ENCODE data around the gene MED7.

Gene MED7

DNA sequence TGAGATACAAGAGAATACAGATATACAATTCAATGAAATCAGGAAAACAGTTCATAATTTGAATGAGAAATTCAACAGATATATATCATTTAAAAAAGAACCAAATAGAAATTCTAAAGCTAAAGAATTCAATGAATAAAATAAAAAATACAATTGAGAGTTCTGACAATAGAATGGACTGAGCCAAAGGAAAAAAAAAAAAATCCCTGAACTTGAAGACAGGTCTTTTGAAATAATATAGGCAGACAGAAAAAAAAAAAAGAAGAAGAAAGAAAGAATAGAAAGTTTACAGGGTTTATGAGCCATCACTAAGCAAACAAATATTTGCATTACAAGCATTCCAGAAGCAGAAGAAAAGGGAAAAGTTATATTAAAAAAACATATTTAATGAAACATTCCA, 21.0 kb downstream of the MED7 start:
- Histone ChIP-seq H3K4me2 (ENCODE audit: insufficient read depth, low read length) (no peak overlapping the region), H3K9me3 (ENCODE audit: insufficient read depth, low read length, severe bottlenecking) (peaks cover 10% of the 10 kb centered on the region), H3K79me2 (ENCODE audit: insufficient read depth, low read length) (no peaks in the 10 kb centered on the region), H3K9ac (ENCODE audit: low read depth, low read length) (no peak overlapping the region), H3K27me3 (ENCODE audit: insufficient read depth, low read length, poor library complexity) (no peaks in the 10 kb centered on the region), H2AFZ (ENCODE audit: low read depth, low read length) (no peak overlapping the region), H3K4me3 (ENCODE audit: low read depth in 1 of 2, low read length in 2 of 2) (no peak overlapping the region), H3K4me1 (ENCODE audit: insufficient read depth, low read length) (no peaks in the 10 kb centered on the region), H3K27ac (ENCODE audit: low read length) (no peak overlapping the region), H3K36me3 (ENCODE audit: insufficient read depth, low read length) (no peaks in the 10 kb centered on the region), H4K20me1 (ENCODE audit: insufficient read depth, low read length) (no peaks in the 10 kb centered on the region)
- ATAC-seq (ENCODE audit: insufficient read depth, low read depth) = no peak
- no peak for DNase-seq
- TF ChIP-seq CTCF (IDR thresholded peaks at IDR 0.05; ENCODE audit: borderline replicate concordance, extremely low read depth, low read length, poor library complexity, severe bottlenecking) (no peak), EZH2 (IDR thresholded peaks at IDR 0.05; ENCODE audit: borderline replicate concordance, low read depth, low read length, severe bottlenecking) (no peak)

GRCh38 chr5:157120102-157120501, 22.6 kb downstream of the MED7 start:
- no peak for TF ChIP-seq CTCF (IDR thresholded peaks at IDR 0.05; ENCODE audit: borderline replicate concordance, extremely low read depth, low read length, poor library complexity, severe bottlenecking)
- no peak for TF ChIP-seq EZH2 (IDR thresholded peaks at IDR 0.05; ENCODE audit: borderline replicate concordance, low read depth, low read length, severe bottlenecking)
- Histone ChIP-seq H3K79me2 (ENCODE audit: insufficient read depth, low read length) (no peaks in the 10 kb centered on the region), H3K4me3 (ENCODE audit: low read depth in 1 of 2, low read length in 2 of 2) (no peak overlapping the region), H2AFZ (ENCODE audit: low read depth, low read length) (no peak overlapping the region), H3K9ac (ENCODE audit: low read depth, low read length) (no peak overlapping the region), H3K4me2 (ENCODE audit: insufficient read depth, low read length) (no peak overlapping the region), H3K27ac (ENCODE audit: low read length) (no peak overlapping the region), H3K9me3 (ENCODE audit: insufficient read depth, low read length, severe bottlenecking) (peaks cover 10% of the 10 kb centered on the region), H3K27me3 (ENCODE audit: insufficient read depth, low read length, poor library complexity) (no peaks in the 10 kb centered on the region), H3K36me3 (ENCODE audit: insufficient read depth, low read length) (no peaks in the 10 kb centered on the region), H3K4me1 (ENCODE audit: insufficient read depth, low read length) (no peaks in the 10 kb centered on the region), H4K20me1 (ENCODE audit: insufficient read depth, low read length) (no peaks in the 10 kb centered on the region)
- ATAC-seq (ENCODE audit: insufficient read depth, low read depth) (no peak), DNase-seq (no peak)

GRCh38 chr5:157116483-157116954, 26.1 kb downstream of the MED7 start:
- no peak overlapping the region for H3K4me3 ChIP-seq (ENCODE audit: low read depth in 1 of 2, low read length in 2 of 2)
- H2AFZ ChIP-seq (ENCODE audit: low read depth, low read length) = no peak overlapping the region
- no peak overlapping the region for H3K9ac ChIP-seq (ENCODE audit: low read depth, low read length)
- TF ChIP-seq EZH2 (IDR thresholded peaks at IDR 0.05; ENCODE audit: borderline replicate concordance, low read depth, low read length, severe bottlenecking) (no peak), CTCF (IDR thresholded peaks at IDR 0.05; ENCODE audit: borderline replicate concordance, extremely low read depth, low read length, poor library complexity, severe bottlenecking) (no peak)
- H3K4me1 ChIP-seq (ENCODE audit: insufficient read depth, low read length) = no peaks in the 10 kb centered on the region
- no peaks in the 10 kb centered on the region for H4K20me1 ChIP-seq (ENCODE audit: insufficient read depth, low read length)
- no peaks in the 10 kb centered on the region for H3K79me2 ChIP-seq (ENCODE audit: insufficient read depth, low read length)
- H3K9me3 ChIP-seq (ENCODE audit: insufficient read depth, low read length, severe bottlenecking) = peaks cover 6% of the 10 kb centered on the region
- H3K36me3 ChIP-seq (ENCODE audit: insufficient read depth, low read length) = no peaks in the 10 kb centered on the region
- H3K4me2 ChIP-seq (ENCODE audit: insufficient read depth, low read length) = no peak overlapping the region
- no peaks in the 10 kb centered on the region for H3K27me3 ChIP-seq (ENCODE audit: insufficient read depth, low read length, poor library complexity)
- no peak; the same call in 2 of the 3 replicates for ATAC-seq (ENCODE audit: insufficient read depth, low read depth)
- DNase-seq = no peak
- H3K27ac ChIP-seq (ENCODE audit: low read length) = no peak overlapping the region

DNA sequence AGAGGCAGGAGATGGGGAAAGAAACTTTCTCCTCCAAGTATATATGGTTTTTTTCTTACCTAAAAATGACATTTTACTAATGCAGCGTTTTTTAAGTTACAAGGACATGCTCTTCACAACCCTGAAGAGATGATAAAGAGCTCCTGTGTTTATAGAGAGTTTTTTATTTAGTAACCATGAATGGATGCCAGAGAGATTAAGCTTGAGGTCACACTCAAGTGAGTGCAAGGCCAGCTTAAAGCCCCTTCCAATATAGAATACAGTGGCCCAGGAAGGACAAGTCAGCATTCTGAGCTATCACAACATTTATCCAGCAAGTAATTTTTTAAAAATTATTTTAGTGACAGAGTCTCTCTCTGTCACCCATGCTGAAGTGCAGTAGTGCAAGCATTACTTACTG, 27.2 kb downstream of the MED7 start:
- Histone ChIP-seq H3K9me3 (ENCODE audit: insufficient read depth, low read length, severe bottlenecking) (peaks cover 1% of the 10 kb centered on the region), H3K4me1 (ENCODE audit: insufficient read depth, low read length) (no peaks in the 10 kb centered on the region), H3K36me3 (ENCODE audit: insufficient read depth, low read length) (no peaks in the 10 kb centered on the region), H3K79me2 (ENCODE audit: insufficient read depth, low read length) (no peaks in the 10 kb centered on the region), H4K20me1 (ENCODE audit: insufficient read depth, low read length) (no peaks in the 10 kb centered on the region), H3K4me2 (ENCODE audit: insufficient read depth, low read length) (no peak overlapping the region), H3K4me3 (ENCODE audit: low read depth in 1 of 2, low read length in 2 of 2) (no peak overlapping the region), H3K9ac (ENCODE audit: low read depth, low read length) (no peak overlapping the region), H3K27me3 (ENCODE audit: insufficient read depth, low read length, poor library complexity) (no peaks in the 10 kb centered on the region), H2AFZ (ENCODE audit: low read depth, low read length) (no peak overlapping the region), H3K27ac (ENCODE audit: low read length) (no peak overlapping the region)
- ATAC-seq (ENCODE audit: insufficient read depth, low read depth) (no peak), DNase-seq (no peak)
- no peak for TF ChIP-seq EZH2 (IDR thresholded peaks at IDR 0.05; ENCODE audit: borderline replicate concordance, low read depth, low read length, severe bottlenecking)
- TF ChIP-seq CTCF (IDR thresholded peaks at IDR 0.05; ENCODE audit: borderline replicate concordance, extremely low read depth, low read length, poor library complexity, severe bottlenecking) = no peak
